Heart left ventricle (tissue), 16 donors: Measurements from ENCODE around the gene GRIP2. TPM values are rescaled to one million over a fixed set of nuclear protein-coding genes. Genes with fewer than 3 reads are reported as not detected.

Experiments
- ATAC-seq, 4 donors: fragments of 200-7000 bp; cut with Tn5 transposase; one replicate each; pipeline ENCODE4 v1.9.1; 2020 to 2022; ENCODE audit warnings: moderate library complexity in 4 of 4, mild to moderate bottlenecking in 3 of 4, moderate number of reproducible peaks in 1 of 4
- DNase-seq, 5 donors: peaks; one replicate each; pipeline ENCODE4 v3.0.0-alpha.2; 2020
- H3K27ac ChIP-seq, 12 donors: fragments of 200-600 bp; sonication (generic) in 4 of 12; one replicate each; pipeline versions ENCODE4 v1.5.0 to v1.8.0; 2016 to 2022; ENCODE audit warnings: mild to moderate bottlenecking in 2 of 12
- H3K27me3 ChIP-seq, 9 donors: fragments of 200-600 bp; sonication (generic) in 2 of 9; one replicate each; pipeline versions ENCODE4 v1.5.1 to v1.8.0; 2016 to 2022; ENCODE audit warnings: mild to moderate bottlenecking in 3 of 9
- H3K36me3 ChIP-seq, 9 donors: fragments of 200-600 bp; sonication (generic) in 2 of 9; one replicate each; pipeline versions ENCODE4 v1.5.0 to v1.8.0; 2018 to 2022; ENCODE audit warnings: mild to moderate bottlenecking in 2 of 9
- H3K4me1 ChIP-seq, 12 donors: fragments of 200-600 bp; sonication (generic) in 4 of 12; one replicate each; pipeline versions ENCODE4 v1.5.0 to v1.8.0; 2016 to 2022; ENCODE audit warnings: mild to moderate bottlenecking in 3 of 12
- H3K4me3 ChIP-seq, 12 donors: fragments of 200-600 bp; sonication (generic) in 4 of 12; one replicate each; pipeline versions ENCODE4 v1.5.0 to v1.8.0; 2017 to 2022; ENCODE audit warnings: mild to moderate bottlenecking in 9 of 12, moderate library complexity in 4 of 12
- H3K9me3 ChIP-seq, 12 donors: fragments of 200-600 bp; sonication (generic) in 4 of 12; one replicate each; pipeline versions ENCODE4 v1.5.0 to v1.8.0; 2016 to 2022; ENCODE audit warnings: mild to moderate bottlenecking in 1 of 12
- CTCF ChIP-seq, 12 donors: fragments of 200-600 bp; sonication (generic) in 4 of 12; IDR thresholded peaks; one replicate each; pipeline versions ENCODE4 v1.5.0 to v1.8.0; 2018 to 2022; ENCODE audit warnings: antibody characterized with exemption in 12 of 12, mild to moderate bottlenecking in 5 of 12
- POLR2A ChIP-seq, 2 donors: fragments of 450-650 bp; IDR thresholded peaks; one replicate each; pipeline ENCODE4 v1.6.1; 2017; ENCODE audit warnings: antibody characterized with exemption in 2 of 2, mild to moderate bottlenecking in 2 of 2, moderate library complexity in 2 of 2
- WGBS, 4 donors: extraction: QIAGEN DNeasy Blood & Tissue Kit in 2 of 4; methylation state at CpG; one replicate each; pipeline versions ENCODE4 v1.1.5 to v1.1.7; 2013 to 2018; 5-methylcytosine and 5-hydroxymethylcytosine counted together
- intact Hi-C, 10 donors: fragments of 100-400 bp; cut with DNase I; formaldehyde crosslinking; loops; one replicate each; pipeline versions ENCODE4 v1.11.1 to v1.14.2; 2022
- polyA plus RNA-seq, 2 donors: library from polyadenylated mRNA; stranded (reverse); fragments of 200-250 nt; gene quantifications; one replicate each; pipeline ENCODE4 v1.2.3, GENCODE V29; 2013
- total RNA-seq, 9 donors: library from RNA; depleted of rRNA in 2 of 9; stranded (reverse); fragments of >200 nt in 2 of 9; fragmentation: NEBNext Ultra II Directional in 3 of 9; extraction: Animal tissue kit (Norgen Biotek cat#: 25700) in 3 of 9; gene quantifications; one replicate each; pipeline versions ENCODE4 v1.1.0 to v1.2.4, GENCODE V29; 2016 to 2023
- donor health status: ischemic (EF 13 %, LVEDD 7.1; RV severe dilation, severe dysfunction).
- donor health status: healthy with polysubstance abuse.
- donor health status: DM: no; HTN: yes; CAD: no.
- donor health status: DM: no; HTN: no; CAD: no.
- donor health status: ischemic (EF 25% LVEDD 6.9; RV normal size, moderate dysfunction).
- donor health status: ischemic (EF 25% LVEDD 5.7; RV mildly dilated, moderate dysfunction).
- donor health status: healthy.
- donor health status: DM: yes; HTN: yes; CAD: no.
- donor health status: ischemic (EF 35%, LVEDD 5.7; RV mildly dilated, moderate dysfunction).
- donor health status: nonischemic (EF 11% LVEDD 7.7; RV severe dilation, severe dysfunction).
- donor health status: DM: yes; HTN: yes; CAD: no.
- donor health status: PGD.
- donor health status: ischemic (EF 29% LVEDD 5.4; RV normal size, mild dysfunction).
- donor health status: nonischemic (EF 23%, LVEDD 6.1; RV moderate dilation, normal function).

The GRIP2 gene
- total and polyA plus RNA-seq, 11 donors = 5.8 to 56.7 (median 28.7) TPM

GRCh38 chr3:14471690-14472089, 68.5 kb downstream of the GRIP2 start:
- ATAC-seq (peak in 1 of 4 donors; percentile 9), DNase-seq (peak in 1 of 5 donors; percentile 42)
- no peaks in the 10 kb centered on the region for H3K9me3 ChIP-seq
- TF ChIP-seq POLR2A (IDR thresholded peaks at IDR 0.05) (no peak), CTCF (IDR thresholded peaks at IDR 0.05) (no peak)
- 80 to 90% (median 88%) methylated on average over 10 of the region's 10 CpGs for WGBS, 4 donors
- intact Hi-C loops = no loop called here
- H3K4me3 ChIP-seq = no peak overlapping the region
- H3K27me3 ChIP-seq = no peaks in the 10 kb centered on the region
- H3K4me1 ChIP-seq = peaks cover 0 to 27% (median 0%) of the 10 kb centered on the region in 12 donors
- H3K27ac ChIP-seq = peak overlapping the region in 2 of 12 donors; percentile 36 to 39
- peaks cover 0 to 94% (median 44%) of the 10 kb centered on the region in 9 donors for H3K36me3 ChIP-seq

GRCh38 chr3:14471016-14471415, 69.1 kb downstream of the GRIP2 start:
- H3K27ac ChIP-seq = peak overlapping the region in 1 of 12 donors; percentile 39
- H3K4me3 ChIP-seq = no peak overlapping the region
- ATAC-seq (no peak), DNase-seq (no peak)
- WGBS, 4 donors = 76 to 91% (median 84%) methylated on average over 5 of the region's 5 CpGs
- H3K27me3 ChIP-seq = no peaks in the 10 kb centered on the region
- TF ChIP-seq CTCF (IDR thresholded peaks at IDR 0.05) (no peak), POLR2A (IDR thresholded peaks at IDR 0.05) (no peak)
- H3K9me3 ChIP-seq = no peaks in the 10 kb centered on the region
- H3K4me1 ChIP-seq = peaks cover 0 to 27% (median 0%) of the 10 kb centered on the region in 12 donors
- intact Hi-C loops = no loop called here
- peaks cover 0 to 94% (median 46%) of the 10 kb centered on the region in 9 donors for H3K36me3 ChIP-seq

GRCh38 chr3:14470461-14470860, 69.7 kb downstream of the GRIP2 start:
- Histone ChIP-seq H3K9me3 (no peaks in the 10 kb centered on the region), H3K27ac (peak overlapping the region in 1 of 12 donors; percentile 39), H3K27me3 (no peaks in the 10 kb centered on the region), H3K36me3 (peaks cover 0 to 94% (median 45%) of the 10 kb centered on the region in 9 donors), H3K4me3 (no peak overlapping the region), H3K4me1 (peaks cover 0 to 27% (median 0%) of the 10 kb centered on the region in 12 donors)
- no peak for ATAC-seq
- intact Hi-C loops = no loop called here
- TF ChIP-seq CTCF (IDR thresholded peaks at IDR 0.05) = no peak
- no peak for TF ChIP-seq POLR2A (IDR thresholded peaks at IDR 0.05)
- 77 to 92% (median 92%) methylated on average over 12 of the region's 12 CpGs for WGBS, 4 donors
- DNase-seq = peak in 1 of 5 donors; percentile 6

GRCh38 chr3:14468621-14468981, 71.5 kb downstream of the GRIP2 start:
- 88 to 95% (median 92%) methylated on average over 10 to 13 of the region's 13 CpGs for WGBS, 4 donors
- Histone ChIP-seq H3K27me3 (peaks cover 0 to 5% (median 0%) of the 10 kb centered on the region in 9 donors), H3K9me3 (no peaks in the 10 kb centered on the region), H3K4me1 (peaks cover 0 to 27% (median 0%) of the 10 kb centered on the region in 12 donors), H3K36me3 (peaks cover 0 to 94% (median 49%) of the 10 kb centered on the region in 9 donors), H3K4me3 (no peak overlapping the region), H3K27ac (no peak overlapping the region)
- TF ChIP-seq CTCF (IDR thresholded peaks at IDR 0.05) (no peak), POLR2A (IDR thresholded peaks at IDR 0.05) (no peak)
- intact Hi-C loops = loop anchor here (1.0 to 10.0 kb wide), 11 partner anchors 191 to 814 kb away; no protein-coding TSS in a partner anchor
- DNase-seq (peak in 1 of 5 donors; percentile 25), ATAC-seq (no peak)
